Uterus (tissue), 2 donors: ENCODE results near the gene PIP4K2A.
"Not testable (repeated sequence)": the region's sequence is repeated elsewhere in the genome, so short reads cannot be mapped to it uniquely, and the experiment has no call there.

Experiments
- CTCF ChIP-seq, 4 experiments: fragments of 200-600 bp in 2 of 4; fragments of 450-650 bp in 2 of 4; sonication (generic) in 2 of 4; IDR thresholded peaks; one replicate each; pipeline ENCODE4 v1.5.1; 2016 to 2019; ENCODE audit warnings: antibody characterized with exemption in 4 of 4, mild to moderate bottlenecking in 2 of 4, moderate library complexity in 1 of 4
- POLR2A ChIP-seq, 2 donors: fragments of 450-650 bp; IDR thresholded peaks; one replicate each; pipeline ENCODE4 v1.6.1; 2016; ENCODE audit warnings: antibody characterized with exemption in 2 of 2, mild to moderate bottlenecking in 1 of 2, moderate library complexity in 1 of 2

GRCh38 chr10:22718659-22719058 lies 4.3 kb upstream of the PIP4K2A start:
- not testable (repeated sequence) for TF ChIP-seq CTCF, POLR2A (IDR thresholded peaks at IDR 0.05)
